HG02588 (cell line): Measurements from ENCODE around the gene OTUD5.
"Not testable (repeated sequence)": the region's sequence is repeated elsewhere in the genome, so short reads cannot be mapped to it uniquely, and the experiment has no call there.

Experiments used
- ATAC-seq: cut with Tn5 transposase; IDR thresholded peaks from one replicate; pipeline ENCODE4 v1.9.1; 2021; ENCODE audit warnings: mild to moderate bottlenecking, moderate library complexity; ENCODE audit not compliant: unreplicated experiment

The OTUD5 gene, protein sequence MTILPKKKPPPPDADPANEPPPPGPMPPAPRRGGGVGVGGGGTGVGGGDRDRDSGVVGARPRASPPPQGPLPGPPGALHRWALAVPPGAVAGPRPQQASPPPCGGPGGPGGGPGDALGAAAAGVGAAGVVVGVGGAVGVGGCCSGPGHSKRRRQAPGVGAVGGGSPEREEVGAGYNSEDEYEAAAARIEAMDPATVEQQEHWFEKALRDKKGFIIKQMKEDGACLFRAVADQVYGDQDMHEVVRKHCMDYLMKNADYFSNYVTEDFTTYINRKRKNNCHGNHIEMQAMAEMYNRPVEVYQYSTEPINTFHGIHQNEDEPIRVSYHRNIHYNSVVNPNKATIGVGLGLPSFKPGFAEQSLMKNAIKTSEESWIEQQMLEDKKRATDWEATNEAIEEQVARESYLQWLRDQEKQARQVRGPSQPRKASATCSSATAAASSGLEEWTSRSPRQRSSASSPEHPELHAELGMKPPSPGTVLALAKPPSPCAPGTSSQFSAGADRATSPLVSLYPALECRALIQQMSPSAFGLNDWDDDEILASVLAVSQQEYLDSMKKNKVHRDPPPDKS

DNA sequence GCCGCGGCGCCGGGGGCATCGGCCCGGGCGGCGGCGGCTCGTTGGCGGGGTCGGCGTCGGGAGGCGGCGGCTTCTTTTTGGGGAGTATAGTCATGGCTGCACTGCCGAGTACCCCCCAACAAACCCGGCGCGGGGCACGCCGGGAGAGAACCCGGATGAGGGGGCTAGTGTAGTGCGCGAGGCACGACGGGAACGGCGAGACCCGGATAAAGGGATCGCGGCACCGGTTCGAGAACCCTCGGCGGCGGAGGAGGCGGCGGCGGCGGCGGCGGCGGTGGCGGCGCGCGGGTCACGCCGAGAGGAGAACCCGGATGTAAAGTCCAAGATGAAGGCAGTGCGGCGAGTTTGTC lies at the start of gene OTUD5:
Gene OTUD5 (minus strand): TSS at position 131 of the 350 bp plus-strand sequence. CDS start 37 bp downstream, at position 94.
- peak; percentile 36 for ATAC-seq

DNA sequence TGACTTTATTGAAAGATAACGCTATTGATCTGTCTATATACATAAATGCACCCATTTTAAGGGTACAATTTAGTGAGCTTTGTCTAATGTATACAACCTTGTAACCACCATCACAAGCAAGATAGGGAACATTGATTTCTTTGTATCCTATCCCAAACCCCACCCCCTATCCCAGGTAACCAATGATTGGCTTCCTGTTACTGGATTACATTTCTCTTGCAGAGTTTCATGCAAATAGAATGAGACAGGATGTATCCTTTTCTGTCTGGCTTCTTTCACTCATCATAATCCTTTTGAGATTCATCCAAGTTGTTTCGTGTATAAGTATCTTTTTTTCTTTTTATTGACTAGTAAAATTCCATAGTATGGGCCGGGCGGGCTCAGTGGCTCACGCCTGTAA lies 46.3 kb upstream of the OTUD5 start:
- ATAC-seq, result no peak

DNA sequence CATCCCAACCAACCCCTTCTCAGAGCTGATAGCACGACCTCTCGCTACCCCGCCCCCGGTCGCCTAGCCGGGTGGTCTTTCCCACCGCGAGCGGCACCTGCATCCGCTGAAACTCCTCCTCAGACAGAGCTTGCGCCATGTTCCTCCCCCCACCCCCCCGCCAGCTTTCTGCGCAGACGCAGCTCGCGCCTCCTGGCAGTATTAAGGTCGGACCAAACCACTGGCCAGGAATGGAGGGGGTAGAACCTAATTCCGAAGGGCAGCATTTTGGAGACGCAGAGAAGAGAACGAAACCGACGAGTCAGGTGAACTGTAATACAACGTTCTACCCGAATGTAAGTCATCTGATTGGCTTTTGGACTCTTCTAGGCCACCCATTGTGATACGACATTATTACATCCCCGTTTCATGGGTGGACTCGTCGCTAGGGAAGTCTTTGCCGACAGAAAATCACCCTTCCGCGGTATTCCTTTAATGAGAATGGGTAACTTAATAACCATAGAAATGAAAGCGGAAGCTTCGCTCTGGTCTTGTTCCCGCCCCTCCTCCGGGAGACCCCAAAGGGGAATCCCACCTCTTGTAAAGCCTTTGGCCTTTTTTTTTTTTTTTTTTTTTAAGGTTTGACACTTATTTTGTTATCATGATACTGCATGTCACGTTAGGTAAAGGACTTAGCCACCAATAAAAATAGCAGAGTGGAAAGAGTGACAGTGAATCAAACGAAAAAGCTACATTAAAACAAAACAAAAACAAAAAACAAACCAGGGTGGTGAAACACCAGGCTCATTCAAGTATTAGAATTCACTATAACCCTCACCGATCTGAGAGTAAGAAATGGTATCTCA lies 44.9 kb upstream of the OTUD5 start, which contains the start of gene GRIPAP1:
Gene GRIPAP1 (minus strand): TSS at position 174 of the 845 bp plus-strand sequence. CDS start 35 bp downstream, at position 139.
- peak; percentile 77 for ATAC-seq

DNA sequence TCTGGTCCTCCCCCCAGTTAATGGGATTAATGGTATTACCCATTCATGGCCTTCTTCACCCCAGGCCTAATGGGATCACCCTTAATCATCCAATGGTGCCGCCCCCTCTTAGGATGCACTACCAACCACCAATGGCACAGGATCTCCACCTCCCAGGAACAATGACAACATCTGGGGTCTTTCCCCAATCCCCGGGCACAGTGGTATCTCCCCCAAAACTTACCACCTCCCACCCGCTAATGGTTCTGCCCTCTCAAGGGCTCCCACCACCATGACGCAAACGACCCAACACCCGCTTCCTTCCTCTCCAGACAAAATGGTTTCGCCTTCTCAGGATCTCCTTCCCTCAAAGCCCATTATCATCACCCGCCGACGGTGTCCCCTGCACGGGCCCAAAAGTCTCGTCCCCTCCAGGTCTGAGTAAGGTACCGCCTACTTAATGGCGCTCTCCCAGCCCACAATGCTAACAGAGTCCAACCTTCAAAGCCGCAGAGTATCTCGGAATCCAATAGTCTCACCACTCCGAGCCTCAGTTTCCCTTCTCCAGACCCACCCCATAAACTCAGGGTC lies 44.2 kb upstream of the OTUD5 start:
- ATAC-seq, result peak; percentile 27

DNA sequence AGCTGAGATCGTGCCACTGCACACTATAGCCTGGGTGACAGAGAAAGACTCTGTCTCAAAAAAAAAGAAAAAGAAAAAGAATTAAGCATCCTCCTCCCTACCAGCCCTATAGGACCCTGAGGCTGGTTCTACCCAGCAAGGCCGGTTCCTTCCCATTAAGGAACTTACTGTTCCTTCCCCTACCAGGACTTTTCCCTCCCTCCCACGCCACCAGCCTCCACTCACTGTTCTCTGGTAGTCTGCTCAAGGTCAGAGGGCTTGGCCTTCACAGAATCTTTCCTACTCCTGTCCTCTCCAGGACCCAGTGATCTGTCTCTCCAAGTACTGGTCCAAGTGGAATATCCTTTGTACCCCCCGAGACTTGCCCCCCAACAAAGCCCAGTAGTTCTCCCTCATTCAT lies 43.2 kb upstream of the OTUD5 start:
- ATAC-seq, result no peak

DNA sequence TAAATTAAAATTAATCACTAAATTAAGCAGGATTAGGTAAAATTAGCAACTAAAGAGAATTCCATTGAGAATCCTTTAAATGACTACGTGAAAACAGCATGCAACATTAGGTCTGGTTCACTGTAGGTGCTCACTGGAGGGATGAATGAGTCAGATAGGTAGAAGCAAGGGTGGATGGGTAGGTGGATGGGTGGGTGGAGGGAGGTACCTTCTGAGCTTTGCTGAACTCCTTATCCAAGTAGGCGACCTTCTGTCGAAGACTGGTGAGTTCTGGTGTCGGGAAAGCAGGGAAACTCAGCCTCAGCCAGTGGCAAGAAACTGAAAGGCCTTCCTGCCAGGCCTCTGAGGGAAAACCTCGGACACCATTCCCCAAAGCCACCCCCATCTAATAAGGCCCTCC lies 41.6 kb upstream of the OTUD5 start:
- no peak for ATAC-seq

DNA sequence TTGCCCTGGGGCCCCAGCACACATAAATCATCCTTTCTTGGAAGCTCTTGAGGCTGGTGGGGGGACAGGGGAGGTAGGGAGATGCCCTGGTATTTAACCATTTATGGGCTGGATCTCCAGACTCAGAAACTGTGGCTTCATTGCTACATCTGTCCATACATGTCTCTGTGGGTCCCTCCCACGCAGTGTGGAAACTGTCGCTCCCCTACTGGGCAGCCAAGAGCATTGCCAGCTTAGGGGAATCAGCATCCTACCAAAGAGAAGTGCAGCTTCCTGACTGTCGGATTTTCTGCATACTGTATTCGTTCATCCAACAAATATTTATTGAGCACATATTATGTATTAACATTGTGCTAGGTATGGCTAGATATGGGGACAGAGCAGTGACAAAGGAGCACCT lies 41.0 kb upstream of the OTUD5 start:
- ATAC-seq, result no peak

DNA sequence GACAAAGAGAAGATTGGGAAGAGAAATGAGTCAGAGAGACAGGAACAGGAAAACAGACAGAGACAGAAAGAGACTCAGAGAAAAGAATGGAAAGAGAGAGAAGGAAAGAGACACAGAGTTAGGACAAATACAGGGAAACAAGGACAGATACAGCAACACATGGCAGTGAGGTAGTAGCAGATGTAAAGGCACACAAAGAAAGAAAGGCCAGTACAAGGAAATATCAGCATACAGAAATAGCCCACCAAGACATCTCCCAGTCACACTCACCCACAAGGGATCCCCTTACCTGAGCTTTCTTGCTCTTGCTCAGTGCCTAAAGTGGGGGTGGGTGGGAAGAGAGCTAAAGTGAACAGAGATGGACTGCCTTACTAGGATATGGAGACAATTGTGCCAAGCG lies 40.5 kb upstream of the OTUD5 start:
- no peak for ATAC-seq

DNA sequence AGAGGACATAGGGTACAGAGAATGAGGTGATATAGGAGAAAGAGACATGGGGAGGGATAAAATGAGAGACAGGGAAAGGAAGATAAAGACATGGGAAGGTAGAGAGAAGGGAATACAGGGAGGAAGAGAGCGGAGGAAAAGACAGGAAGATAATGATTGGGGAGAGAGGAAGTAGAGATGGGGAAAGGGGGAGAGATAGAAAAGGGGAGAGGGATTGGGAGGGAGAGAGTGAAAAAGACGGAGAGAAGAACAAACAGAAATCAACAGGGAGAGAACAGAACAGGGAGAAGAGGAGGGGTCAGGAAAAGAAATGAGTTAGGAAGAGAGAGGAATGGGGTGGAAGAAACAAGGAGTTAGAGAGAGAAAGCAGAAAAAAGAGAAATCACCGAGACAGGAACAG lies 40.0 kb upstream of the OTUD5 start:
- ATAC-seq, result no peak

DNA sequence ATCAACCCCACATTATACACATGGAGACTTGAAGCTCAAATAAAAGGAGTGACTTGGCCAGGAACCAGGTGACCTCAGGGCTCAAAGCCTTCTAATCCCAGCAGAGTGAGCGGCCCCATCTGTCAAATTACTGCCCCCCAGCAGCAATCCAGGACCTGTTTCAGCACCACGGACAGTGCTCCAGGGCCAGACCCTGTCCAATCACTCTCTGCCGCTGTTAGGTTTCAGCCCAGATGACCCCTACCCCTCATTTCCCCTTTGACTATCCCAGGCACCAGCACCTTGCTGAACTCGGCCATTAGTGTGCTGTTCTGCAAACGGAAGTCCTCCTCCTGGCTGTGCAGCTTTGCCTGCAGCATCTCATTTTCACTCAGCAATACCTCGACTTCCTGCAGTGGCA lies 39.6 kb upstream of the OTUD5 start:
- no peak for ATAC-seq

DNA sequence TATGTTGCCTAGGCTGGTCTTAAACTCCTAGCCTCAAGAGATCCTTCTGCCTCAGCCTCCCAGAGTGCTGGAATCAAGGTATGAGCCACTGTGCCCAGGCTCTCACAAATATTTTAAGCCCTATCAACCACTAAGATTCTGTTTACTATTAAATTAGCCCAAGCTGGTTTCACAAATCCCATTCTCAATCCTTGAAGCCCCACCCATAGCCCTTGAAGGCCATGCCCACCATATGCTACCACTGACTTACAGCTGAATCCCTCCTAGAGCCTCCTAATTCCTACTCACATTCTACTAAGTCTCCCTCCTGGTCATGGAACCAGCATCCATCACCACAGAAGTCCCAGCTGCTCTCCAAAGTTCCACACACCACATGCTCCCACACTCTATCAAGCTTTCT lies 34.9 kb upstream of the OTUD5 start:
- no peak for ATAC-seq

DNA sequence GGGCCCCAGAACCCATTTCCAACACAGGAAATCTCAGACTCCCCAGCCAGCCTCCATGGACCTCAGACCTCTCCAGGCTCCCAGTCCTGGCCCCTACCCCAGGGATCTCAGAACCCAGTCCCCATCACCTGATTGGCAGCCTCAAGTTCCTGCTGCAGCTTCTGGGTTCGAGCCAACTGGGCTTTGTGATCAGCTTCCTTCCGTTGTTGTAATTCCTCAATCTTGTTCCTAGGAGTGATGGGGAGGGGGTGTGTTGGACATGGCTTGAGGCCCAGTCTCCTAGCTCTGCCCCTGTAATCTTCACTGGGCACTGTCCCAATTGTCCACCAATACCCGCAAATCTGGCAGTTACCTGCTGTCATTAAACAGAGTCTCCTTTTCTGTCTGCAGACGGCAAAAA lies 32.1 kb upstream of the OTUD5 start:
- ATAC-seq, result no peak

DNA sequence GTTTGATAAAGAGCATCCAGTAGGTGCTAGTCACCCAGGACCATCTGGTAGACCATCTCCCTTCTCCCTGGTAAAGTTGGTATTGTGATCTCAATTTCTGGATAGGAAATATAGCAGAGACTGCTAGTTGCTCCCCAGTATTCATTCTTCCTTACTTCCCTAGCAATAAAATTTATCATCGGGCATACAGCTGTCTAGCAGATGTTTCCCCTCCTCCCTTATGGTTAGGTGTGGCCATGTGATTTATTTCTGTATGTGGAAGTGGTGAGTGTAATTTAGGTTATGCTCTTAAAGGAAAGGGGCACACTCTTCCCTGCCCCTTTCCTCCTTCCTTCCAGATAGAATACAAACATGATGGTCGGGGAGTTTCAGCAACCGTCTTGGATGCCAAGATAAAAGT lies 26.5 kb upstream of the OTUD5 start:
- no peak for ATAC-seq

DNA sequence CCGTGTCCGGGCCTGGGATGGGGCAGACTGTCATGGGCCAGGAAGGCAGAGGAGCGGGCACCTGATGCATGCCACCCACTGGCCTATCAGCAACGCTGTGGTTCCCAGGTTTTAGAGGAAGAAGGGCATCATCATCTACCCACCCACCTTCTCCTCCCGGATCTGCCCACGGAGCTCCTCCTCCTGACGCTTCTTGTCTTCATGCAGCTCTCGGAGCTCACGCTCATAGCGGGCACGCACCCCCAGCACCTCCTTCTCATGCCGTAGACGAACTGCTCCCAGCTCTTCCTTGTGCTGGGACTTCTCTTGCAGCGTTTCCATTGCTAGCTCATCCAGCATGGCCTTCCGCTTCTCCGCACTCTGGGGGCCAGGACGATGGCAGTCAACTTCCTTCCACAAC lies 25.7 kb upstream of the OTUD5 start:
- no peak for ATAC-seq

DNA sequence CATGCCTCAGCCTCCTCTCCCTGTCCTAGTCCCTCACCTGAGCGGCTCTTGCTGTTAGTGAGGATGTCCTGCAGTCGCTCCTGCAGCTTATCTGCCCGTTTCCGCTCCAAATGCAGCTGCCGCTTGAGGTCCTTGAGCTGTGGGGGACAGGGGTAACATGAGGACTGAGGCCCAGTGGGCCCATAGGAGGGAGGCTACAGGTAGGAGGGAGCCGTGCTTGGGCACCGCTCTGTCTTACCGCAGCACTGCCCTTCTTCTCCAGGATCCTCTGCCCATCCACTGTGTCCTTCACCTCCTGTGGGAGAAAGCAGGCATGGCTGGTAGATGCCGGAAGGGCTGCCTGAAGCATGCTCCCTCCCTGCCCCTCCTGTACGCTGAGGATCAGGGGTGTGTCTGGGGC lies 23.8 kb upstream of the OTUD5 start:
- ATAC-seq, result no peak

DNA sequence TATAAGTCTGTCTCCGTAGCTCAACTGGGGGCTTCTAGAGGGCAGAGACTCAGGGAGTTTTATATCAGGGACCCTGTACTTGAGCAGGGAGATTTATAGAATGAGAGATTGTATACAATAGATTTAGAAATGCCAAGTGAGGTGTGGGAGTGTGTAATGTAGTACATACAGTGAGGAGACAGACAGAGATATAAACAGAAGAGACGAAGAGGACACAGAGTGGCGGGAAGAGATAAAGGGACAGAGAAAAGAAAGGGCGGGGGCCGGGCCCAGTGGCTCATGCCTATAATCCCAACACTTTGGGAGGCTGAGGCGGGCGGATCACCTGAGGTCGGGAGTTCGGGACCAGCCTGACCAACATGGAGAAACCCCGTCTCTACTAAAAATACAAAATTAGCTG lies 22.9 kb upstream of the OTUD5 start:
- not testable (repeated sequence) for ATAC-seq

DNA sequence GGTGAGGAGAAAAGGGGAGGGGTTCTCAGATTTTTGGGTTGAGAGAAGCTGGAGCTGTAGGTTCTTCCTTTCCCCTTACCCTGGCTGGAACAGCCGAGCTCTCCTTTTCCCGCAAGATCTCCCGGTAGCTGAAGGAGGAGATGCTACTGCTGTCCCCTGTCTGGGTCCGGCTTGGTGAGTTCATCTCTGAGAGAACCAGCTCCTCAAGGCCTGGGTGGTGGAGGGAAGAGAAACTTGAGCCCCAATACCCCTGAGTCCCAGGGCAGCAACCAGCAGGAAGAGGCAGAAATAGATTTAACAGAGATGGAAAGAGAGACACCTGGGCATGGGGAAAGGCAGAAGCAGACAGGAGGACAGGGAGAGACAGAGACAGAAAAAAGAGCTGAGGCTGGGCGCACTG lies 20.8 kb upstream of the OTUD5 start:
- ATAC-seq, result no peak

DNA sequence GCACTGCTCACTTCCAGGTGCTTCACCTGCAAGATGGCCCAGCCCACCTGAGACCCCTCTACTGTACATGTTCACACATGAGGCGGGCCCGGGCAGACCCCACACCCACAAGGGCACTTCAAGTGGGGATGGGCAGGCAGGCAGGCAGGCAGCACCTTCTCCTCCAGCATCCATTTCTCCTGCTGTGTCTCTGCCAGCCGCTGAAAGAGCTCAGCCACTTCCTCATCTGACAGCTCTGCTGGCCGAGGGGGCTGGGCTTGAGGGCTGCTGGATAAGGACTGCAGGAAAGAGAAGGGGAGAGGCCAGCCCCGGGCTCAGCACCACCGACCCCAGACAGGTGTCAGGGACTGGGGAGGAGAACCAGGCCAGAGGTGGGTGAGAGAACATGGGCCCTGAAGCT lies 18.7 kb upstream of the OTUD5 start:
- ATAC-seq, result no peak

DNA sequence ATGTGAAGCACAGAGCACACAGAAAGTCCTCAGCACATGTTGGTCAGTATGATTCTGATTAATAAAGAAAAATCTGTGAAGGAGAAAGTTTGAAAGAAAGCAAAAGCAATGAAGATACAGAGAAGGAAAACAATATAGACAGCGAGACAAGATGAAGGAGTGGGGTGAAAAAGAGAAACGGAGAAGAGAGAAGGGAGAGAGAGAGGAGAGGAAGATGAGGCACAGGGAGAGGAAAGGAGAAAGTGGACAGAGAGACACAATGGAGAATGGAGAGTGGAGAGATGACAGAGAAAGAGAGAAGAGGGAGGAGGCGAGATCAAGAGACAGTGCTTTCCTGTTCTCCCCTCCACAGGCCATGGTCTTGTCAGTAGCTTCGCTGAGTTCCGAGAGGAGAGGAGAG lies 18.1 kb upstream of the OTUD5 start:
- no peak for ATAC-seq

DNA sequence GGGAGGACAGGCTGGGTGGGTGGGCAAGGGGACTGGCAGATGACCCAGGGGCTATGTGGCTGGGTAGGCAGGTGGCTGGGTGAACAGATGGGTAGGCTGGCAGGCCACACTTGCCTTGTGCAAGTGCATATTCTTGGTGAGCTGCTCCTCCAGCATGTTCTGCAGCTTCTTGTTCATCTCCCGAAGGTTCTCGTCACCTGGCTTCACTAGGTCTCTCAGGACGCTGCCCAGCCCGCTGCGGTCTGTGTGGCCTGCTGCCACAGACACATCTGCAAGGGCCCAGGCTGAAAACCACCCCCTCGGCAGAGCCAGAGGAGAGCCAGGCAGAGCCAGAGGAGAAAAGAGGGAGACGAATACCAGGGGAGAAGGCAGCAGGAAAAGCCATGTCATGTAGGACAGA lies 17.6 kb upstream of the OTUD5 start:
- ATAC-seq, result no peak

DNA sequence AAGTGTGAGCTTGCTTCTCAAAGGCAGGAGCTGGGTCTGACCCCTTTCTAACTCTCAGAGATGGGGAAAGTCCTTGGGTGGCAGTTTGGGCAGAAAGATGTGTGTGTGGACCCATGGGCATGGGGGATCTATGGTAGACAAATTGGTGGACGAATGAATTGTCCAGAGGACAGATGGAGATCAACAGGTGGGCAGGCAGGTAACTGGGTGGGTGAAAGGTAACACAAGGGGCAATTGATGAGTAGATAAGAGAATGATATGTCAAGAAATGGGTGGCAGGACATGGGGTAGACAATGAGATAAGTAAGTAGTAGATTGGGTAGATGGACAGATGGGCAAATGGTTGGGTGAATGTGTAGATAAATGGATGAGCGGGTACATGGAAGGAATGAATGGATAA lies 17.2 kb upstream of the OTUD5 start:
- ATAC-seq, result no peak

DNA sequence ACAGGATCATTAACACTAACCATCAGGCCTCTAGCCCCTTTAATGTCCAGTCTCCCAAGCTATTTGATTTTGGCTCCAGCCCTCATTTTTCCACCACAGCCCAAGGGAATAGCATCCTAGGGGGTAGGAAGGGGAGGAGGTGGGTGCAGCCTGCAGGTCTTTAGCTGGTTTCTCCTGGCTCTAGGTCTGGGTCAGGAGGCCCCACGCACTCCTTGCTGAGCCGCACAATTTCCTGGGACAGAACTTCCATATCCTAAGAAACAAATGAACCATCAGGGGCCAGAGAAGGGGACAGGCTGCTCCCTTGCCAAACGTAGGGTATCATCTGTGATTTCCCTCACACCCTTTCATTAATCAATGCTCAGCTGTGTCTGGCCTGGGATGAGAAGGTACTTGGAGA lies 16.6 kb upstream of the OTUD5 start:
- ATAC-seq, result no peak
